ENCODE results near the gene MKKS.
A peak's percentile ranks its signal among the peaks of the same experiment; 100 is the strongest.

The MKKS gene

GRCh38 chr20:10433014-10433622, 904 bp downstream of the MKKS start:
- Histone ChIP-seq H3K36me3 (ENCODE audit: insufficient read depth, low read length) (no peaks in the 10 kb centered on the region), H3K9ac (ENCODE audit: low read depth, low read length, poor library complexity, severe bottlenecking) (peak overlapping the region; percentile 95), H3K4me2 (ENCODE audit: low read depth, low read length, poor library complexity, severe bottlenecking) (peak overlapping the region; percentile 78), H3K4me1 (ENCODE audit: insufficient read depth, low read length, poor library complexity, severe bottlenecking) (peaks cover 68% of the 10 kb centered on the region), H3K4me3 (ENCODE audit: low read length, poor library complexity, severe bottlenecking) (peak overlapping the region; percentile 90), H2AFZ (ENCODE audit: low read length) (peak overlapping the region; percentile 88), H3K9me3 (ENCODE audit: insufficient read depth, low read depth, low read length) (no peaks in the 10 kb centered on the region), H3K27me3 (ENCODE audit: insufficient read depth, low read length, poor library complexity, severe bottlenecking) (no peaks in the 10 kb centered on the region), H4K20me1 (ENCODE audit: insufficient read depth, low read length, poor library complexity, severe bottlenecking) (peaks cover 9% of the 10 kb centered on the region), H3F3A (ENCODE audit: low read depth) (no peaks in the 10 kb centered on the region; the same call in 1 of the 2 replicates), H3K79me2 (ENCODE audit: insufficient read depth, low read length) (peaks cover 74% of the 10 kb centered on the region), H3K9me2 (replicated peaks; ENCODE audit: low read depth, low read length) (no peaks in the 10 kb centered on the region)
- no peak for TF ChIP-seq EZH2phosphoT487 (IDR thresholded peaks at IDR 0.05; ENCODE audit: borderline replicate concordance)
- no peak for TF ChIP-seq CTCF (conservative IDR thresholded peaks at IDR 0.05; ENCODE audit: low read length)

DNA sequence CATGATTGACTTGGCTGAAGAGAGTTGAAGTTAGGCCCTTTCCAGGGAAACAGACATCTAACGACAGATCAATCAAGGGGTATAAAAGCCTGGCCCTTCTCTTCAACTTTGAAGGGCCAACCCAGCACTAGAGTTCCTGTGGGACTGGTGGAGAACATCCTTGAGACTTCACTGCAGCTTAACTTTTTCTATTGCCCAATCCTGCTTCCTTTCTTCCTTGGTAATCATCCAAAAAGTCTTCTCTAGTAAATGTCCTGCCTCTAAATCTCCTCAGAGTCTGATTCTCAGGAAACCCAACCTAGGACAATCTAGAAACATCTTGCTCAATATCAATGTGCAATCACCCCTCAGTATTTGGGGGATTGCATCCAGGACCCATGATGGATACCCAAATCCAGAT, 1.9 kb downstream of the MKKS start:
- Histone ChIP-seq H2AFZ (ENCODE audit: low read length) (no peak overlapping the region), H3K36me3 (ENCODE audit: insufficient read depth, low read length) (no peaks in the 10 kb centered on the region), H3K9ac (ENCODE audit: low read depth, low read length, poor library complexity, severe bottlenecking) (peak overlapping the region; percentile 19), H4K20me1 (ENCODE audit: insufficient read depth, low read length, poor library complexity, severe bottlenecking) (peaks cover 9% of the 10 kb centered on the region), H3K27me3 (ENCODE audit: insufficient read depth, low read length, poor library complexity, severe bottlenecking) (no peaks in the 10 kb centered on the region), H3K9me3 (ENCODE audit: insufficient read depth, low read depth, low read length) (no peaks in the 10 kb centered on the region), H3K4me1 (ENCODE audit: insufficient read depth, low read length, poor library complexity, severe bottlenecking) (peaks cover 67% of the 10 kb centered on the region), H3K4me3 (ENCODE audit: low read length, poor library complexity, severe bottlenecking) (peak overlapping the region; percentile 90), H3K79me2 (ENCODE audit: insufficient read depth, low read length) (peaks cover 67% of the 10 kb centered on the region), H3K4me2 (ENCODE audit: low read depth, low read length, poor library complexity, severe bottlenecking) (peak overlapping the region; percentile 78), H3F3A (ENCODE audit: low read depth) (no peaks in the 10 kb centered on the region; the same call in 1 of the 2 replicates), H3K9me2 (replicated peaks; ENCODE audit: low read depth, low read length) (no peaks in the 10 kb centered on the region)
- no peak for TF ChIP-seq EZH2phosphoT487 (IDR thresholded peaks at IDR 0.05; ENCODE audit: borderline replicate concordance)
- no peak for TF ChIP-seq CTCF (conservative IDR thresholded peaks at IDR 0.05; ENCODE audit: low read length)

- Histone ChIP-seq H3K4me1 (ENCODE audit: insufficient read depth, low read length, poor library complexity, severe bottlenecking) (peaks cover 55% of the 10 kb centered on the region), H2AFZ (ENCODE audit: low read length) (no peak overlapping the region), H3K9ac (ENCODE audit: low read depth, low read length, poor library complexity, severe bottlenecking) (no peak overlapping the region), H3K4me3 (ENCODE audit: low read length, poor library complexity, severe bottlenecking) (peak overlapping the region; percentile 13), H3K79me2 (ENCODE audit: insufficient read depth, low read length) (peaks cover 58% of the 10 kb centered on the region), H3K9me2 (replicated peaks; ENCODE audit: low read depth, low read length) (no peaks in the 10 kb centered on the region), H3K36me3 (ENCODE audit: insufficient read depth, low read length) (no peaks in the 10 kb centered on the region), H3K4me2 (ENCODE audit: low read depth, low read length, poor library complexity, severe bottlenecking) (peak overlapping the region; percentile 78), H3K9me3 (ENCODE audit: insufficient read depth, low read depth, low read length) (no peaks in the 10 kb centered on the region), H3K27me3 (ENCODE audit: insufficient read depth, low read length, poor library complexity, severe bottlenecking) (no peaks in the 10 kb centered on the region), H3F3A (ENCODE audit: low read depth) (no peaks in the 10 kb centered on the region; the same call in 1 of the 2 replicates), H4K20me1 (ENCODE audit: insufficient read depth, low read length, poor library complexity, severe bottlenecking) (peaks cover 14% of the 10 kb centered on the region)
- TF ChIP-seq EZH2phosphoT487 (IDR thresholded peaks at IDR 0.05; ENCODE audit: borderline replicate concordance) (no peak), CTCF (conservative IDR thresholded peaks at IDR 0.05; ENCODE audit: low read length) (no peak)
Observed at GRCh38 chr20:10430704-10431103, 3.3 kb downstream of the MKKS start.
